HG02970 (cell line): ENCODE data around the gene ABHD12B.
A peak's percentile ranks its signal among the peaks of the same experiment; 100 is the strongest.

ENCODE experiments used
- ATAC-seq: cut with Tn5 transposase; IDR thresholded peaks from one replicate; pipeline ENCODE4 v1.9.1; 2021; ENCODE audit warnings: mild to moderate bottlenecking, moderate library complexity, moderate number of reproducible peaks; ENCODE audit not compliant: unreplicated experiment, low FRiP score

ABHD12B gene

GRCh38 chr14:50837850-50838470 lies 33.9 kb upstream of the ABHD12B start:
- no peak for ATAC-seq

GRCh38 chr14:50839048-50839447 lies 32.8 kb upstream of the ABHD12B start:
- no peak for ATAC-seq

- ATAC-seq, result no peak
Observed at GRCh38 chr14:50839691-50840090, 32.2 kb upstream of the ABHD12B start.

- ATAC-seq, result no peak
Observed at GRCh38 chr14:50844391-50844790, 27.5 kb upstream of the ABHD12B start.

GRCh38 chr14:50845166-50845565 lies 26.7 kb upstream of the ABHD12B start:
- ATAC-seq, result no peak

GRCh38 chr14:50846226-50846880 lies 25.5 kb upstream of the ABHD12B start:
- ATAC-seq, result no peak

GRCh38 chr14:50853891-50854290 lies 18.0 kb upstream of the ABHD12B start:
- ATAC-seq, result no peak

- no peak for ATAC-seq
Observed at GRCh38 chr14:50854521-50854920, 17.3 kb upstream of the ABHD12B start.

GRCh38 chr14:50855558-50855957 lies 16.3 kb upstream of the ABHD12B start:
- no peak for ATAC-seq

GRCh38 chr14:50856660-50857059 lies 15.2 kb upstream of the ABHD12B start:
- ATAC-seq, result no peak

GRCh38 chr14:50859296-50859624 lies 12.6 kb upstream of the ABHD12B start:
- ATAC-seq, result no peak

GRCh38 chr14:50860478-50861086 lies 11.3 kb upstream of the ABHD12B start:
- ATAC-seq, result no peak

GRCh38 chr14:50862036-50862570 lies 9.8 kb upstream of the ABHD12B start:
- ATAC-seq, result no peak

- ATAC-seq, result no peak
Observed at GRCh38 chr14:50864237-50864636, 7.6 kb upstream of the ABHD12B start.

GRCh38 chr14:50864946-50865345 lies 6.9 kb upstream of the ABHD12B start:
- no peak for ATAC-seq

GRCh38 chr14:50865391-50866076 lies 6.3 kb upstream of the ABHD12B start:
- no peak for ATAC-seq

- ATAC-seq, result no peak
Observed at GRCh38 chr14:50871228-50871627, 625 bp upstream of the ABHD12B start.

GRCh38 chr14:50874757-50875156 lies 2.9 kb downstream of the ABHD12B start:
- ATAC-seq, result no peak

GRCh38 chr14:50875359-50876070 lies 3.7 kb downstream of the ABHD12B start:
- peak; percentile 67 for ATAC-seq

- no peak for ATAC-seq
Observed at GRCh38 chr14:50882932-50883826, 11.3 kb downstream of the ABHD12B start.
